Measurements from ENCODE around the gene ANKRD63.

The ANKRD63 gene

GRCh38 chr15:40240619-40241221 lies 42.1 kb downstream of the ANKRD63 start:
- no peak for DNase-seq

DNA sequence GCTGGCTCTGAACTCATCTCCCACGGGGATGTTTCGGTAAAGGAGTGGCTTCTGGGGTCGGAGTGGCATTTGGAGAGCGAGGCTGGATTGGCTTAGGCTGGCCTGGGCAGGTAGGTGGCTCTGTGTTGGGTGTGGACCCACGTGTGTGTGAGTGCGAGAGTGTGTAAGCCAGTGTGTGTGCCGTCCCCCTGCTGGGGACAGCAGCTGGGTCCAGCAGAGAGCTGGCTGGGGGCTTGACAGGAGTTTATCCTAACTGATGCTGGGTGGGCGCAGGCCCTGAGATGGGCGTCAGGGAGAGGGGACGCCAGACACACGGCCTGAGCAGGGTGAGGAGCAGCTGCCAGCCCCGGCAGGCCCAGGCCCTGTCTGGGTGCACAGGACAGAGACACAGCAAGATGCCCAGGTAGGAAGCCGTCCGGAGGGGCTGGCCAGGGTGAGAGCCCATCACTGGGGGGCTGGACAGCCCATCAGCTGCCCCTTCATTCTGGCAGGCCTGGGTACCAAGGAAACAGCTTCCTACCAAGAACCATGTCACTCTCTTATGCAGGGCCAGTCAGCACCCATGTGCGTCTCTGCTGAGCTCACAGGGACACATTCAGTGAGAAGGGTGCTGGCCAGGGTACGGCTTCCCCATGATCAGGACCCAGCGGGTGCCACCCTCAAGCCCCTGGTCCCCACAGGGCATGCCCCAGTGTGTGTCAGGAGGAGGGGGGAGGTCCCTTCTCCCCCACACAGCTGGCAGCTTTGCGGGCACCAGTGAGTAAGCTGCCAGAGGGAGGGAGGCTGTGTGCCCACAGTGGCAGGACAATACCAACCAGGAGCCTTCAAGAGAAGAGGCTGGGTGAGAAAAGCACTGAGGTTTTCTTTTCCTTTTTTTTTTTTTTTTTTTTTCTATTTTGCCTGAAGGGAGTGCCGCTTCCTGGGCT lies 42.9 kb downstream of the ANKRD63 start:
- DNase-seq = no peak

DNA sequence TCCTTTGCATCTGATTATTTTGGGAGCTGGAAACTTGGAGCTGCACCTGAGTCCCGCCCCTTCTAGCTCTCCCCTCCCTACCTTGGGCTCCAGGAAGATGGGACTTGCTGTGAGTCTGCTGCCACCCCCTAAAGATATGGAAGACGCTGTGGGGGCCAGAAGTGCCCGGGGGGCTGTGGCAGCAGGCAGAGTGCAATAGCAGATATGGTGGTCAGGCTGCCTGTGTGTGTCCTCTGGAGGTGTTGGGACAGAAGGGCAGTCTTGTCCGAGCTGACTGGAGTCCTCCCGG lies 43.5 kb downstream of the ANKRD63 start:
- DNase-seq = no peak

DNA sequence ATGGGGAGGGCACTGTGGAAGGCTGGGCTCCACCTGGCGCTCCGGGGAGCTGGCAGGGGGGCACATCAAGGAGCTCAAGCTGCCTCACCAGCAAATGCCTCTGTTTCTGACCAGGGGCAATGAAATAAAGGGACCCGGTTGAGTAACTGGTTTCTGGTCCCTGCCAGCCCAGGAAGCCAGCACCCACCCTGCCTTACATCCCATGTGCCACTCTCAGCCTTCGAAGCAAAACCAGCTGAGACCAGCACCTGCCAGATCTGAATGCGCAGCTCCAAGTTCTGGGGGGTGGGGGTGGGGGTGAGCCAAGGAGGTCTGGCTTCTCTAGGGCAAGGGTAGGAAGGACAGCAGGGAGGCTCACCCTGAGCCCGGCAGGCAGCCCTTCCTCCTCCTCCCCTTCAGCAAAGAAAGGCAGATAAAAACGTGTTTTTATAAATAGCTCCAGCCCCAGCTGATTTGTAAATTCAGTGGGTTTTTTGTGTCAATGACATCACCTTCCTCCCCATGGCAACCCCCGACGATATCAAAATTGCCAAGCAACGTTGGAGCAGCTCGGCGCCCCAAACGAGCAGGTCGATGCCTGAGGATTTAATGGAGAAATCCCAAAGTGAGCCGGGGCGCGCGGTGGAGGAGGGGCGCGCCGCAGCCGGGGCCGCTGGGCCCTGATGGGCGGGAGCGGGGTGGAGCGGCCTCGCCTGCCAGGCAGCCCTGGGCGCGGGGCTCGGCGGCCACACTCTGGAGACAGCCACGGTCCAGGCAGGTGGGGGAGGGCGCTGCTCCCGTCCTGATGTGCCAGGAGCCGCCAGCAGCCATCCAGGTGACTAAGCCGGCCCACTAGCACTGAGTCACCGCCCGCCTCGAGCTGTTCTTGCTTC lies 44.1 kb downstream of the ANKRD63 start, which contains the start of gene PAK6:
Gene PAK6 (plus strand): TSS at position 532 of the 872 bp plus-strand sequence. CDS start 25,723 bp downstream, outside the sequence.
- no peak for DNase-seq

DNA sequence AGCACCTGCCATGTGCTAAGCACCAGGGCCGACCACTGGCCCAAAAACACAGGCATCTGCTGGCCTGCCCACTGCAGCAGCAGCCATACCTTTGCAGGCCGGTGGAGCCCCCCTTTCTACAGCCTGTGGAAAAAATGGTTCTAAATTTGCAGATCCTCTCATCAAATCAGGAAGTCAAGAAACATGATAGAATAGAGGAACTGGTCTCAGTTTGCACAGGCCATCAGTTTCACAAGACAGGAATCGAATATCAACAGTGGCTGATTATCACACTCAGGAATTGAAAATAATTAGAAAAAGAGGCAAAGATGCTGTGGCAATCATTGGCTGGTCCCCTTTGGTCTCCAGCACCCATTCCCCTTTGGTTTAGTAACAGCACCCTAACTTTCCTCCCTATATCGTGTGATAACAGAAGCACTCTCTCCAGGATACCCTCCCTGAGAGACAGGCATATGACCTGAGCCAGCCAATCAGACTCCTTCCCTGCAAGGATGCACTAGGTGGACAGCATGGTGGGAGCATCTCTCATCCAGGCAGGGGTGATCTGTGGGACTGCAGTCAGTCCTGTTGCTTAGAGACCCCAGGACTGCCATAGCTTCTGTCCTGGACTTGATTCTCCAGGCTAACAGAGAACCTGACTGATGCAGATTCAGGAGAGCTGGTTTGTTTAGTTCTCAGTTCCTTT lies 47.5 kb downstream of the ANKRD63 start:
- DNase-seq = no peak

GRCh38 chr15:40234783-40235182 lies 48.1 kb downstream of the ANKRD63 start:
- no peak for DNase-seq

DNA sequence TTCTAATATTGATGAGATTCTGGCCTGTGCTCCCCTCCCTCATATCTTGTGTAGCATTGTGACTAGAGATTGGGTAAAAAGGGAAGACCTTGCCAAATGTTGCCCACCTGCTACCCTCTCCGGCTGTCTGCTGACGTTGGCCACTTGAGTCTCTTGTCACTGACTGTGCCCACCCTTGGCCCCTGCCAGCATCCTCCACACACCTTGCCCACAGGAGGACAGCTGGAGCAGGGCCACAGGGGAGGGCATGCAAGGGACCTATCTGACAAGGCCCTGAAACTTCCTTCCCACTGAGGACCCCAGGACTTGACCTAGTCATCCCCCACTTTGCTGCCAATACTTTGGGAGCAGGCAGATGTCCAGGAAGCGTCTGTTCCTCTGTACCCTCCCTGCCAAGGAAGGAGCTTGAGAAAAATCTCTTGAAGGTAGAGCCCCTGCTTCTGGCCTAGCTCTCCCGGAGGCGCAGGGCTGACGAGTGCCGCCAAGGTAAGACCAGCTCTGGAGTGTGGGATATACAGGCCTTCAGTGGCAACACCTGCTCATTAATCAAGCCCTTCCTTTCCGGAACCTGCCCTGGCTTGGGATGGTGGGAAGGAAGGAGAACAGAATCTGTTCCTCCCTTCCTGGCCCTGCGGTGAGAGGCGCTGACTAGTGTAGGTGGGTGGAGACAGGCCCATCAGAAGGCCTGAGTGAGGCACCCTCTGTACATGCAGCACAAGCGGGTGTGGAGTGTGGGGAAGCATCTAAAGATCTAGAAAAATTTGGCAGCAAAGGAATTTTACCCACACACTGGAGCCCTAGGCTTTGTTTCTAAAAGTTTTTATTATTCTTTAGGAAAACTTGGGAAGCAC lies 48.9 kb downstream of the ANKRD63 start:
- no peak for DNase-seq

DNA sequence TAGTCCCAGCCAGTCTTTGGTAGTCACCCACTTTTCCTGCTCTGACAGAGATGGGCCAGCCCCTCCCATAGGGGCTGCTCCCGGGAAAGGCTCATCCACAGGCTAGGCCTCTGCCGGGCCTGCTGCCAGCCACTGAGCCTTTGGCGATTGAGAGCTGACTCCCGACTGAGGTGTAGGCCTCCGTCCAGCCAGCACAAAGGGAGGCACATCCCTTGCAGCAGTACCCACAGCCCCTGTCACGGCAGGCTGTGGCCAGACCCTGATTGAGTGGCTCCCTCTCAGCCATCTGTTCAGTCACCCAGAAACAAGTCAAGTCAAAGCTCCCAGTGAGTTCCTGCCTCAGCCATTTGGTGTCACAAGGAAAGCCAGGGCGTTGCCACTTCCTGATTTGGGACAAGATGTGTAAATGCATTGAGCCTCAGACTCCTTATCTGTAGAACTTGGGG lies 50.2 kb downstream of the ANKRD63 start:
- no peak for DNase-seq
